IgD-negative memory B cell (primary cell): ENCODE measurements around the gene SARDH. TPM values are rescaled to one million over a fixed set of nuclear protein-coding genes. Genes with fewer than 3 reads are reported as not detected.

ENCODE experiments used
- H3K27ac Mint-ChIP-seq, 3 donors: one replicate each; pipeline ENCODE4 v1.8.0; 2020 to 2022; ENCODE audit warnings: mild to moderate bottlenecking in 3 of 3, mixed read lengths in 3 of 3, moderate library complexity in 1 of 3
- H3K27me3 Mint-ChIP-seq: one replicate; pipeline ENCODE4 v1.8.0; 2021; ENCODE audit warnings: mixed read lengths
- H3K36me3 Mint-ChIP-seq: one replicate; pipeline ENCODE4 v1.8.0; 2020; ENCODE audit warnings: mild to moderate bottlenecking, mixed read lengths
- H3K4me1 Mint-ChIP-seq, 3 donors: one replicate each; pipeline ENCODE4 v1.8.0; 2020 to 2022; ENCODE audit warnings: mixed read lengths in 3 of 3, mild to moderate bottlenecking in 1 of 3
- H3K4me3 Mint-ChIP-seq, 4 donors: one replicate each; pipeline ENCODE4 v1.8.0; 2020 to 2022; ENCODE audit warnings: mild to moderate bottlenecking in 4 of 4, mixed read lengths in 4 of 4, moderate library complexity in 3 of 4
- H3K9me3 Mint-ChIP-seq, 3 donors: one replicate each; pipeline ENCODE4 v1.8.0; 2020 to 2021; ENCODE audit warnings: mixed read lengths in 3 of 3, mild to moderate bottlenecking in 1 of 3
- polyA plus RNA-seq: library from polyadenylated mRNA; unstranded; fragments of 300-500 nt; fragmentation: Illumina TruSeq; gene quantifications from one replicate; pipeline ENCODE4 v1.2.3, GENCODE V29; 2021

The SARDH gene
- polyA plus RNA-seq, 1 donor from 2014 or later = 0.30 TPM

DNA sequence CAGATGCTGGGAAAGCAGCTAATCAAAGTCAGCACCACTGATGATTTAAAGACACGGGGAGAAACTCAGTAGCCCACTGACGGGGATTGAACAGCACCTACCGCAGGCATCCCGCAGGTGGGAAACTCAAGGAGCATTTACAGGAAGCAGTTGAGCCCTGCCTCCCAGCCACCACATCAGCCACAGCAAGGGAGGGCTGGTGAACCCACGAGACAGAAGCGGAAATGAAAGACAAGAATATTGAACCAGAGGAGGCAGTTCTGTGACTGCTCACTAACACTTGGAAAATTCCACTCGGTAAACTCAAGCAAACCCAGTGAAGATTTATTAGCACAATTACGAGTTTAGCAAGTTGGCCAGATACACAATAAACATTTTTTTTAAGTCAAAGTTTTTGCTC lies 118.4 kb downstream of the SARDH start:
- H3K27me3 Mint-ChIP-seq = peaks cover 24% of the 10 kb centered on the region
- H3K4me3 Mint-ChIP-seq = peak overlapping the region in 1 of 4 donors; percentile 53
- H3K9me3 Mint-ChIP-seq = peaks cover 0 to 3% (median 2%) of the 10 kb centered on the region in 3 donors
- H3K4me1 Mint-ChIP-seq = peaks cover 7 to 14% (median 7%) of the 10 kb centered on the region in 3 donors
- peaks cover 2% of the 10 kb centered on the region for H3K36me3 Mint-ChIP-seq
- peak overlapping the region in 1 of 3 donors; percentile 4 for H3K27ac Mint-ChIP-seq

DNA sequence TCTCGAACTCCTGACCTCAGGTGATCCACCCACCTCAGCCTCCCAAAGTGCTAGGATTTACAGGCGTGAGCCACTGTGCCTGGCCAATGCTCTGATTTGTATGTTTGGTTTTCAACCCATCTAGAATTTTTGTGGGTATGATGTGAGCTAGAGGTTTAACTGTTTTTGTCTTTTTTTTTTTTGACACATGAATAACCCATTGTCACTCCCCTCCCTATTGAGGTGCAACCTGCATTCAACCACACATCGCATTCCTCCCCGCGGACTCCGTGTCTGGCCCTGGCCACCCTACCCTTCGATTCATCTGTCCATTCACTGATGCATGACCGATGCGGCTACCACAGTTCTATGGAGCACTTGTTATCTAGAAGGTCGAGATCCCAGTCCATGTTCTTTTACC lies 119.4 kb downstream of the SARDH start:
- Mint-ChIP-seq H3K9me3 (peaks cover 0 to 2% (median 0%) of the 10 kb centered on the region in 3 donors), H3K27me3 (peaks cover 19% of the 10 kb centered on the region), H3K4me3 (no peak overlapping the region), H3K4me1 (peaks cover 7 to 14% (median 7%) of the 10 kb centered on the region in 3 donors), H3K36me3 (peaks cover 2% of the 10 kb centered on the region), H3K27ac (no peak overlapping the region)

DNA sequence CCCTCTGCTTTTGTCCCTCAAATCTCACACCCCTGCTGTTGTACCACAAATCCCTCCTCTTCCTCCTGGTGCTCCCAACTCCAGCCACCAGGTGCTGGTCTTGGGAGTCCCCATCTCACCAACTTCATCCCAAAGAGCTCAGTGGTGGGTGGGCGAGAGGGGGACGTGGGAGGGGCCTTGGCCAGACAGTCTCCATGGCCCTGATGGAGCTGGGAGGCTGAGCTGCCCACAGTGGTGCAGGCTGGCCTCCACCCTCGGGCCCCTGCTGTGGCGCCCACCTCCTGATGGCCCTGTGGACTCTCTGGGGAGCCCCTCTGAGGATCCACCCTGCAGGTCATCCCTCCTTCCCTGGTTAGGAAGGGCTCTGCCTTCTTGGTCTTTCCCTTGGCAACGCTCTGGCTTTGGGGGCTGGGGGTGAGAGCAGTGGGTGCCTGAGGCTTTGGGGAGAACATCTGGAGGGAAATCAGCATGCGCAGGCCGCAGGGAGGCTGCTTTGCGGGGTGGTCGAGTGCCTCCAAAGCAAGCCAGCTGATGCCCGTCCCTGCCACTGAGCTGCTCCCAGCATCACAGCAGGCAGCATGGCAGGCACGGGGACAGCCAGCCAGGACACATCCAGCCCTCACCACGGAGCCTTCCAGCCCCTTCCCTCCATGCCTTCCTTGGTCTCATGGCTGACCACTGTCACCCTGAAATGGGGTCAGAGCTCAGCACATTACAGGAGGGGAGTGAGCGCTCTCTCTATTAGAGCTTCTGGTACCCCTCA lies 121.3 kb downstream of the SARDH start:
- Mint-ChIP-seq H3K36me3 (no peaks in the 10 kb centered on the region), H3K27ac (no peak overlapping the region), H3K27me3 (peaks cover 16% of the 10 kb centered on the region), H3K4me1 (peaks cover 7 to 12% (median 7%) of the 10 kb centered on the region in 3 donors), H3K9me3 (no peaks in the 10 kb centered on the region), H3K4me3 (no peak overlapping the region)

DNA sequence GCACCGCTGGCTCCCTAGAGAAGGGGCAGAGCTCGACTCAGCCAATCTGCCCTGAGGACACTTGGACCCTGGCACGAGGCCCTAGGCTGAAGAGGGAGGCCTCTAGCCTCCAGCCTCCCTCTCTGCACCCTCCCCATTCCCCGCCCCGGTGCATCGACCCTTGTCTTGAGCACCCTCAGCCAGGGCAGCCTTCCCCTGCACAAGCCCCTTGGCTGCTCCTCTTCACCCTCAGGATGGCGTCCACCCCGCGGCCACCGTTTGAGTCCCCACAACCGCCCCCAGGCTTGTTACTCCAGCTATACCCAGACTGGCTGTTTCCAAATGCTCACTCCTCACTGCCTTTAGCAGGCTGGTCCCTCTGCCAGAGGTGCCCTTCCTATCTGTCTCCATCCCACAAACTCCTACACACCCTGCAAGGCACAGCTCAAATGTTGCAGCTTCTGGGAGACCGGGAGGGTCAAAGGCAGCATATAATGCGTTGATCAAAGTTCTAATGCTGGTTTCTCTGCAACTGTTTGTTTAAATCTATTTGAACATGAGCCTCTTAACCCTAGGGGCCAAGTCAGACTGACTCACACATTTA lies 122.5 kb downstream of the SARDH start:
- Mint-ChIP-seq H3K9me3 (peaks cover 0 to 4% (median 0%) of the 10 kb centered on the region in 3 donors), H3K27ac (no peak overlapping the region), H3K36me3 (no peaks in the 10 kb centered on the region), H3K4me1 (peaks cover 7 to 10% (median 7%) of the 10 kb centered on the region in 3 donors), H3K4me3 (no peak overlapping the region), H3K27me3 (peaks cover 16% of the 10 kb centered on the region)

DNA sequence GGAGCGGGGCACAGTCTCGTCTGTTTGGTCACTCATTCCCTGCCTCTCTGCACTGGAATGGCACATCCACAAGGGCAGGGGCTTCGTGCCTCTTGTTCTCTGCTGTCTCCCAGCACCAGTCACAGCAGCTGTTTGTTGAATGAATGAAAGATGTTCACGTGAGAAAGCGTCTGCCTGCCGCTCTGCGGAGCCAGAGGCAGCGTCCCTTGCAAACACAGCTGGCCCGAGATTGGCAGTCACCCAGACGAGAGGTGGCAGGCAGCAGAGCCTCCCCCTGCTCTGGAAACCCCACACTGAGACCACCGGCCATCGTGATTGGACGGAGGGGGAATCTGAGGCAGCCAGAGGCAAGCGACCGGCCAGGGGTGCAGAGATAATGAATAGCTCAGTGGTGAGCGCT lies 123.0 kb downstream of the SARDH start:
- H3K4me3 Mint-ChIP-seq = no peak overlapping the region
- H3K4me1 Mint-ChIP-seq = peaks cover 6 to 7% (median 7%) of the 10 kb centered on the region in 3 donors
- H3K27ac Mint-ChIP-seq = no peak overlapping the region
- H3K9me3 Mint-ChIP-seq = peaks cover 0 to 5% (median 0%) of the 10 kb centered on the region in 3 donors
- peaks cover 19% of the 10 kb centered on the region for H3K27me3 Mint-ChIP-seq
- H3K36me3 Mint-ChIP-seq = no peaks in the 10 kb centered on the region

DNA sequence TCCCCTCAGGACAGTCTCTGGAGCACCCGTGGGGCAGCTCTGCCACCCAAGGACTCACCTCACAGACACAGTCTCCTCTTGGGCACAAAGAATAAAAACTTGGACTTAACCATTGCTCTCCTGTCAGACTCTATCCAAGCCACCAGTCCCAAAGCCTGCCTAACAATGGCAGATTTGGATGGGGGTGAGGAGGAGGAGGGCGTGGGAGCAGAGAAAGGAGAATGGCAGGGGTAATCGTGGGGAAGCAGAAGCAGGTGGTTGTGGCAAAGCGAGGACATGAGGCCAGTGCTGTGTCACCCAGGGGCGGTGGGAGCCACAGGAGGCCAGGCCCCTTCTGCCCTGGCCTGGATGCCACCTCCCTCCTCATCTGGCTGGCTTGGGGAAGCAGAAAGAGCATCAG lies 123.5 kb downstream of the SARDH start:
- Mint-ChIP-seq H3K27ac (no peak overlapping the region), H3K4me3 (no peak overlapping the region), H3K4me1 (peaks cover 2% of the 10 kb centered on the region in 3 donors), H3K9me3 (peaks cover 0 to 5% (median 0%) of the 10 kb centered on the region in 3 donors), H3K27me3 (peaks cover 24% of the 10 kb centered on the region), H3K36me3 (no peaks in the 10 kb centered on the region)

DNA sequence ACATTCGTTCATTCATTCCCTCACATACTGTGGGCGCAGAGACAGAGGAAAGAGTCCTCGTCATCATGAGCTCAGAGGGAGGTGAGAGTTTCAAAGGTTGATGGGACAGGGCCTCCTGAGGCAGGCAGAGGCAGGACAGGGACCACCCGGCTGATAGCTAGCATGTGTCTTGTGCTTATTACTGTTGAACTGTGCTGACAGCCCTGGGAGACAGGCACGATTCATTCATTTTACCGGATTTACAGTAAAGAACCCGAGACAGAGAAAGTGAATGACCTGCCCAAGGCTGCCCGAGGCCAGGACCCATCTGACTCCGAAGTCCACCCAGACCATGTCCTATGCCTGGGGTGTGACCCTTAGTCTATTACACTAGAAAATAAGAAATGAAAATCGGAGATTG lies 124.1 kb downstream of the SARDH start:
- Mint-ChIP-seq H3K36me3 (no peaks in the 10 kb centered on the region), H3K4me1 (no peaks in the 10 kb centered on the region), H3K27me3 (peaks cover 27% of the 10 kb centered on the region), H3K27ac (no peak overlapping the region), H3K9me3 (peaks cover 0 to 5% (median 0%) of the 10 kb centered on the region in 3 donors), H3K4me3 (no peak overlapping the region)

Other genes starting within 250 kb of the SARDH start
- gene MYMK, start 213.4 kb downstream of the SARDH start, polyA plus RNA-seq = not detected
- not detected for gene ADAMTSL2, start 203.6 kb downstream of the SARDH start, polyA plus RNA-seq
- gene FAM163B, start 129.0 kb downstream of the SARDH start, polyA plus RNA-seq = not detected
- gene DBH, start 102.0 kb downstream of the SARDH start, polyA plus RNA-seq = not detected